Thoracic aorta (tissue), 2 donors: ENCODE results near the gene CCDC183. TPM values are rescaled to one million over a fixed set of nuclear protein-coding genes. Genes with fewer than 3 reads are reported as not detected.

Experiments used
- ATAC-seq: fragments of 150-250 bp; one replicate; pipeline ENCODE4 v1.8.0; 2017; ENCODE audit warnings: low read depth; ENCODE audit not compliant: insufficient number of reproducible peaks, low FRiP score
- DNase-seq: peaks from one replicate; pipeline ENCODE4 v3.0.0-alpha.2; 2020; ENCODE audit warnings: low spot score
- H3K27ac ChIP-seq, 2 donors: fragments of 200-600 bp; sonication (generic); 1 replicate in 1 of 2; 2 replicates in 1 of 2; pipeline ENCODE4 v1.5.1; 2016; ENCODE audit warnings: mild to moderate bottlenecking in 2 of 2, moderate library complexity in 2 of 2
- H3K27me3 ChIP-seq: fragments of 200-600 bp; sonication (generic); replicated peaks from 2 replicates; pipeline ENCODE4 v1.6.0; 2016; ENCODE audit warnings: mild to moderate bottlenecking; ENCODE audit not compliant: insufficient read depth
- H3K36me3 ChIP-seq: fragments of 200-600 bp; sonication (generic); one replicate; pipeline ENCODE4 v1.5.1; 2016
- H3K4me1 ChIP-seq, 2 donors: fragments of 200-600 bp; sonication (generic); 1 replicate in 1 of 2; 2 replicates in 1 of 2; pipeline versions ENCODE4 v1.5.1 to v1.6.0; 2016; ENCODE audit warnings: low read depth in 2 of 2, mild to moderate bottlenecking in 1 of 2; ENCODE audit not compliant: control insufficient read depth in 1 of 2
- H3K4me3 ChIP-seq: fragments of 200-600 bp; sonication (generic); 2 replicates; pipeline ENCODE4 v1.5.1; 2016; ENCODE audit warnings: mild to moderate bottlenecking
- H3K9me3 ChIP-seq: fragments of 200-600 bp; sonication (generic); 2 replicates; pipeline ENCODE4 v1.5.1; 2016
- total RNA-seq, 2 donors: library from RNA; depleted of rRNA; stranded (reverse); fragments of >200 nt; gene quantifications; one replicate each; pipeline versions ENCODE4 v1.1.0 to v1.2.3, GENCODE V29; 2016
- TF ChIP-seq, protein P1 (sequence below): fragments of 200-600 bp; sonication (generic); IDR thresholded peaks from one replicate; pipeline ENCODE4 v1.5.1; 2019; ENCODE audit warnings: antibody characterized with exemption

CCDC183 gene
- total RNA-seq, 2 donors from 2014 or later, result 0.68 to 0.71 TPM

DNA sequence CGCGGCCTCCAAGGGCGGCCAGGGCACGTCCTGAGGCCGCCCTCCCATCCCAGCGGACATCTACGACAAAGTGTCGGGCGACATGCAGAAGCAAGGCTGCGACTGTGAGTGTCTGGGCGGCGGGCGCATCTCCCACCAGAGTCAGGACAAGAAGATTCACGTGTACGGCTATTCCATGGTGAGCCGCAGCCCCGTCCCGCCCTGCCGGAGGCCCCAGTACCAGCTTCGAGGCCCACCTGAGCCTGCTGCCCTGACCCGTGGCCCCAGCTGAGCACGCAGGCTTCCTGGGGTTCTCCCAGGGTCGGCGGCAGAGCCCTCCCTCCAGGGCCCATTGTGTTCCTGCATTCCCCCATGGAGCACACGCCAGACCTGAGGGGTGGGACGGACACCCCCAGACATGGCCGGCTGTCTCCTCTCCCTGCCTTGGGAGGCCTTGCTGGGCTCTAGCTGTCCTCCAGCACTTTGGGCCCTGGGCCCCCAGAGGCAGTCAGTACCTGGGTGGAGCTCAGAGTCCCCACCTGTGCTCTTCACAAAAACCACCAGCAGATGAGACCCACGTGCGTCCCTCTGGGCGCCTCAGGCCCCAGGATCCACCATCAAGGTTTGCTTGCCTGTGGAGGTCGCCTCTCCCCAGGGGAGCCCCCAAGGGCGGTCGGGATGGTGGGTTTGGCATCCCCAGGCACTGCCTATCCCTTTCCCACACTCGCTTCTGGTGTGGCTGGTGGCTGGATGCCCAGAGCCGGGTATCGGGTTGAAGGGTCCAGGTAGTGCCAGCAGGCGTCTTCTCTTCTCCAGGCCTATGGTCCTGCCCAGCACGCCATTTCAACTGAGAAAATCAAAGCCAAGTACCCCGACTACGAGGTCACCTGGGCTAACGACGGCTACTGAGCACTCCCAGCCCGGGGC, 54.1 kb downstream of the CCDC183 start:
- no peak for ATAC-seq
- peaks cover 6 to 36% of the 10 kb centered on the region in 2 donors for H3K4me1 ChIP-seq

DNA sequence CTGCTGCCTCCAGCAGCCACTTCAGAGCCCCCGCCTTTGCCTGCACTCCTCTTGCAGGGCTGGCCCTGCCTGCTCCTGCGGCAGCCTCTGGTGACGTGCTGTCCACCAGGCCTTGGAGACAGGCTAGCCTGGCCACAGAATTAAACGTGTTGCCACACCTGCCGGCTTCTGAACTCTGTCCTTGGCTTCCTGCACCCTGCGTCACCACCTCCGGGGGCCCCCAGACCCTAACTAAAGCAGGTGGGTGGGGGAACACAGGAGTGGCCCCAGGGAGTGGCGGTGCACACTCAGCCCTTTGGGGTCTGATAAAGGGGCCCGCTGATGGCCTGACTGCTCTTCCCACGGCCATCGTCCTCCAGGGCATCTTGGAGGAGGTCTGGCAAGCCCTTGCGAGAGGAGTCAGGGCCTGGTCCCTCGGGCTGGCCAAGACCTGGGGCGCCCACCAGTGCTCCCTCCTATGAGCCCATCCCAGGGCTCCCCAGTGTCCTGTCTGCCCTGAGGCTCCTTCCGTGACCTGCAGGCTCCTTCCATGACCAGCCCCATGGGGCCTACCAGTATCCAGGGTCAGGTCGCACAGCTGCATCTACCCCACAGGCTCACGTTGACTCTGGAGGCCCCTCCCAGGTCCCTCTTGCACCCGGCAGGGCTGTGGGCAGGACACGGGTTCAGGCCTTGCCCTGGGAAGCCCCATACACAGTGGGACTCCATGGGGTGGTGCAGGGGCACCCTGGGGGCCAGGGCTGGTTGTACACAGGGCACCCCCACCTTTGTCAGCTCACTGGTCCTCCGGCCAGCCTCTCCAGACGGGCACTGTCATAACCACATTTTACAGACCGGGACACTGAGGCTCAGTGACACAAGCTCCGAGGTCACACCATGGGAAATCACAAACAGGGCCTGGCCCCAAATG, 55.0 kb downstream of the CCDC183 start:
- Histone ChIP-seq H3K27me3 (peaks cover 3% of the 10 kb centered on the region), H3K27ac (no peak overlapping the region), H3K4me3 (no peak overlapping the region), H3K36me3 (no peaks in the 10 kb centered on the region), H3K4me1 (peaks cover 6 to 36% of the 10 kb centered on the region in 2 donors), H3K9me3 (no peaks in the 10 kb centered on the region)
- DNase-seq, result no peak
- ATAC-seq, result no peak
- TF ChIP-seq, protein P1, sequence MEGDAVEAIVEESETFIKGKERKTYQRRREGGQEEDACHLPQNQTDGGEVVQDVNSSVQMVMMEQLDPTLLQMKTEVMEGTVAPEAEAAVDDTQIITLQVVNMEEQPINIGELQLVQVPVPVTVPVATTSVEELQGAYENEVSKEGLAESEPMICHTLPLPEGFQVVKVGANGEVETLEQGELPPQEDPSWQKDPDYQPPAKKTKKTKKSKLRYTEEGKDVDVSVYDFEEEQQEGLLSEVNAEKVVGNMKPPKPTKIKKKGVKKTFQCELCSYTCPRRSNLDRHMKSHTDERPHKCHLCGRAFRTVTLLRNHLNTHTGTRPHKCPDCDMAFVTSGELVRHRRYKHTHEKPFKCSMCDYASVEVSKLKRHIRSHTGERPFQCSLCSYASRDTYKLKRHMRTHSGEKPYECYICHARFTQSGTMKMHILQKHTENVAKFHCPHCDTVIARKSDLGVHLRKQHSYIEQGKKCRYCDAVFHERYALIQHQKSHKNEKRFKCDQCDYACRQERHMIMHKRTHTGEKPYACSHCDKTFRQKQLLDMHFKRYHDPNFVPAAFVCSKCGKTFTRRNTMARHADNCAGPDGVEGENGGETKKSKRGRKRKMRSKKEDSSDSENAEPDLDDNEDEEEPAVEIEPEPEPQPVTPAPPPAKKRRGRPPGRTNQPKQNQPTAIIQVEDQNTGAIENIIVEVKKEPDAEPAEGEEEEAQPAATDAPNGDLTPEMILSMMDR, result no peak

More for the DNA sequence above, 54.1 kb downstream of the CCDC183 start:
- peaks cover 3% of the 10 kb centered on the region for H3K27me3 ChIP-seq
- no peaks in the 10 kb centered on the region for H3K36me3 ChIP-seq
- H3K9me3 ChIP-seq, result no peaks in the 10 kb centered on the region
- TF ChIP-seq, protein P1, result no peak
- no peak for DNase-seq
- peak overlapping the region; percentile 59 to 66 for H3K27ac ChIP-seq
- H3K4me3 ChIP-seq, result peak overlapping the region; percentile 99

DNA sequence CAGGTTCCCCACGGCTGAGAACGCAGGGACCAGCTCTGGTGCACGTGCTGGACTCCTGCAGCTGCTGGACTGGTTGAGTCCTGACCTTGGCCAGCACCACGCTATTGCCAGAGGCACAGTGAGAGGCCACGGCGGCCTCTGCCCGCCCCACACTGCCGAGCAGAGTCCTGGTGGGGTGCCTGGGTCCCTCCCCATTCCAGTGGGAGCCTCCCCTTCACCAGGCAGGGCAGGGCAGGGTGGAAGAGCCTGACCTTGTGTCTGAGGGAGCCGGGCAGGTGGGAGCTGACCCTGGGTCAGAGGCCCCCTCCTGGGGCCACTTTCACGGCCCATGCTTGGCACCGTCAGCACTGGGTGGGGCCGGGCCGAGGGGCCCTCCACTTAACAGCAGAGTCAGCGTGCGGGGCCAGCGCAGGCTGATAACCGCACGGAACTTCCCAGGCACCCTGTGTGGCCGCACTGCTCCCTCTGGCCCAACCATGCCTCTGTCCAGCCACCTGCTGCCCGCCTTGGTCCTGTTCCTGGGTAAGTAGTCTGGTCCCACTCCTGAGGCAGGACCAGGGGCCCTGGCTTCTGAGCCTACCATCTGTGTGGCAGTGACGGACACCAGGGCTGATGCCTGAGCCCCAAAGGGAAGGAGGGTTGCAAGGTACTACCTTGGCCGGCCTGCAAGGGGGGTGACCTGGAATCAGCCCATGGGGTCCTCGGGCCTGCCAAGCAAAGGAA, 56.0 kb downstream of the CCDC183 start, which contains the start of gene MAMDC4:
Gene MAMDC4, plus strand, starts transcription at position 406 of the 723 bp plus-strand sequence. Its CDS starts 71 bp downstream, at position 477.
- ATAC-seq (no peak), DNase-seq (no peak)
- TF ChIP-seq, protein P1, result no peak
- no peaks in the 10 kb centered on the region for H3K27me3 ChIP-seq
- H3K4me1 ChIP-seq, result peaks cover 6 to 28% of the 10 kb centered on the region in 2 donors
- H3K9me3 ChIP-seq, result no peaks in the 10 kb centered on the region
- no peak within 1 kb of the TSS for H3K4me3 ChIP-seq
- H3K36me3 ChIP-seq, result no peaks in the 10 kb centered on the region
- no peak within 1 kb of the TSS for H3K27ac ChIP-seq

DNA sequence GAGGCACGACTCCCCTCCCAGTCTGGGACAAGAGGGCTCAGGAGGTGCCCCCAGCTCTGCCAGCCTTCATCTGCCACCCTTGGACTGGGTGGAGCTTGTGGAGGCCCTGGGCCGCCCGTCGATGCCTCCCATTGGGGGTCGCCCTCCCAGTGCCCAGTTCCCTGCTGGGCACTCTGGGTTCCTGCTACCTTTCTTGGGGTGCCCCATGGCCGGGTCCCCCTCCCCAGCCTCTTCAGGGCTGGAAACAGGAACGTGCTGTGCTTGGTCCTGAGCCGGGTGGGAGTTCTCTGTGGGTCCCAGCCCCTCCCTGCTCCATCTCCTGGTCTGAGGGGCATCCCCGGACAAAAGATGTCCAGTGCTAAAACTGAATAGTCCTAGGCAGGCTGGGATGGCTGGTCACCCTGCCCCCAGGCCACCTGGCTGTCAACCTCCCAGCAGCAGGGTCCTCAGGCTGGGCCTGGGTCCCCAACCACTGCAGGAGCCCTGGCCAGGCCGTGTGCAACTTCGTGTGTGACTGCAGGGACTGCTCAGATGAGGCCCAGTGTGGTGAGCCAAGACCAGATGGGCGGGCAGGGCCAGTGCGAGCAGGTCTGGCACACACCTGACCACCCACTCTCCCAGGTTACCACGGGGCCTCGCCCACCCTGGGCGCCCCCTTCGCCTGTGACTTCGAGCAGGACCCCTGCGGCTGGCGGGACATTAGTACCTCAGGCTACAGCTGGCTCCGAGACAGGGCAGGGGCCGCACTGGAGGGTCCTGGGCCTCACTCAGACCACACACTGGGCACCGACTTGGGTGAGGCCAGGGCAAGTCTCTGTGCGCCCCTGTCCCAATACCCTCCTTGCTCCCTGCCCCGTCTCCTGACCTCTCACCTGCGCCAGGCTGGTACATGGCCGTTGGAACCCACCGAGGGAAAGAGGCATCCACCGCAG, 56.8 kb downstream of the CCDC183 start:
- TF ChIP-seq, protein P1, result no peak
- no peak overlapping the region for H3K27ac ChIP-seq
- H3K4me1 ChIP-seq, result peaks cover 6 to 20% of the 10 kb centered on the region in 2 donors
- DNase-seq, result no peak
- no peaks in the 10 kb centered on the region for H3K27me3 ChIP-seq
- no peaks in the 10 kb centered on the region for H3K9me3 ChIP-seq
- no peaks in the 10 kb centered on the region for H3K36me3 ChIP-seq
- no peak overlapping the region for H3K4me3 ChIP-seq
- no peak for ATAC-seq
